K562 (cell line): Measurements from ENCODE around the gene NAA80. TPM values are rescaled to one million over a fixed set of nuclear protein-coding genes. Genes with fewer than 3 reads are reported as not detected.

Experiments used
- ETS1 ChIP-seq: conservative IDR thresholded peaks from 2 replicates; pipeline ENCODE4 v1.6.1; 2011; ENCODE audit warnings: low read depth, mild to moderate bottlenecking, low read length; ENCODE audit not compliant: control insufficient read depth
- ETV6 ChIP-seq, 3 experiments: fragments of 150-350 bp in 1 of 3; sonication (generic) in 1 of 3; formaldehyde crosslinking in 1 of 3; IDR thresholded peaks; 2 replicates each; pipeline versions ENCODE4 v1.6.1 to v1.8.0; 2014 to 2022; ENCODE audit warnings: borderline replicate concordance in 2 of 3, low read depth in 2 of 3, antibody characterized with exemption in 1 of 3, low read length in 1 of 3, mild to moderate bottlenecking in 1 of 3, missing genetic modification reagents in 1 of 3
- NELFE ChIP-seq: IDR thresholded peaks from 2 replicates; pipeline ENCODE4 v1.6.1; 2011; ENCODE audit warnings: mild to moderate bottlenecking; ENCODE audit not compliant: insufficient read depth, insufficient read length
- PHF20 ChIP-seq: fragments of 450-650 bp; IDR thresholded peaks from 2 replicates; pipeline ENCODE4 v1.6.1; 2018; ENCODE audit not compliant: partially characterized antibody
- XRCC5 ChIP-seq: fragments of 200-400 bp; formaldehyde crosslinking; IDR thresholded peaks from 2 replicates; pipeline ENCODE4 v1.6.1; 2017; ENCODE audit warnings: low read depth, mild to moderate bottlenecking, low read length
- ZBTB40 ChIP-seq, 2 experiments: fragments of 450-650 bp in 1 of 2; sonication (generic) in 1 of 2; formaldehyde crosslinking in 1 of 2; IDR thresholded peaks; 2 replicates each; pipeline versions ENCODE4 v1.7.1 to v1.9.0; 2016 to 2022; ENCODE audit warnings: inconsistent platforms in 1 of 2, mild to moderate bottlenecking in 1 of 2, missing genetic modification reagents in 1 of 2
- ZNF507 ChIP-seq: conservative IDR thresholded peaks from 2 replicates; pipeline ENCODE4 v1.6.1; 2017; ENCODE audit warnings: missing genetic modification characterization, missing compliant biosample characterization
- polyA plus RNA-seq, 8 experiments: library from polyadenylated mRNA; depleted of rRNA in 4 of 8; stranded (reverse) in 5 of 8; unstranded in 3 of 8; fragments of >200 nt; fragmentation: Nextera tagmentation in 2 of 8; fragmentation: Illumina TruSeq in 1 of 8; extraction: Ambion mirVana in 2 of 8; extraction: Trizol in 1 of 8; gene quantifications; 2 replicates each; pipeline versions ENCODE4 v1.2.1 to v1.2.3, GENCODE V29; 2011 to 2014; ENCODE audit warnings: inconsistent platforms in 1 of 8, missing spikeins in 1 of 8
- total RNA-seq, 7 experiments: library from RNA; depleted of rRNA in 6 of 7; stranded (reverse); fragments of >200 nt in 6 of 7; fragmentation: Illumina TruSeq in 2 of 7; extraction: Trizol in 2 of 7; gene quantifications; 2 replicates each; pipeline versions ENCODE4 v1.2.1 to v1.2.3, GENCODE V29; 2011 to 2021; ENCODE audit warnings: low replicate concordance in 1 of 7
- TF ChIP-seq, protein P1 (sequence below): fragments of 250-450 bp; sonication (Bioruptor Pico); IDR thresholded peaks from 2 replicates; pipeline ENCODE4 v1.9.0; 2021; ENCODE audit warnings: mild to moderate bottlenecking

The NAA80 gene
- total and polyA plus RNA-seq, 9 of the 15 experiments (the other 6 are each of a cell fraction or from before 2014, with no cell fraction given) = 0.82 to 24.0 (median 8.6) TPM

DNA sequence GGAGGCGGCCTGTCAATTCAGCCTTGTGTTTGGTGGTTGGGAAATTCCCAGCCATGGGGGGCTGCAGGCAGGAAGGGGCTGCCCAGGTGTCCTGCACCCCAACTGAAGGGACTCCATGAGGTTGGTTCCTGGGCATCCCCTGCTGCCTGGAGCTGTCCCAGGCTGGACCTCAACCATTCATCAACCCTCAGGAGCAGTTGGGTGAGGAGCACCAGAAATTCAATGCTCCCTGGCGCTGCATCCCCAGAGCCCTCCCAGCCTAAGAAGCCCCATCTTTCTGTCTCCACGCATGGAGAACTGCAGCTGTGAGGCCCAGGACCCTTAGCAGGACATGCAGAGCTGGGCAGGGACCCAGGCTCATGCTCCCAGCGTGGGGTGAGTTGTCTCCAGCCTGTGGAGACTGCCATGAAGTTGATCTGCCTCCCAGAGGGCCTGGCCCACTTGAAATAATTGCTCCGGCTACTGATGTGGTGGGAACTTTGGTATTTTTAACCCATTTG is 38.2 kb downstream of the NAA80 start (continued):
- TF ChIP-seq ZBTB40 (IDR thresholded peaks at IDR 0.05) = no peak
- no peak for TF ChIP-seq ZBTB40 (CRISPR knock-in tag; IDR thresholded peaks at IDR 0.05)
- TF ChIP-seq, protein P1, sequence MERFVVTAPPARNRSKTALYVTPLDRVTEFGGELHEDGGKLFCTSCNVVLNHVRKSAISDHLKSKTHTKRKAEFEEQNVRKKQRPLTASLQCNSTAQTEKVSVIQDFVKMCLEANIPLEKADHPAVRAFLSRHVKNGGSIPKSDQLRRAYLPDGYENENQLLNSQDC (CRISPR knock-in tag) = no peak
- TF ChIP-seq ETS1 = no peak
- no peak for TF ChIP-seq NELFE
- no peak for TF ChIP-seq XRCC5
- TF ChIP-seq ETV6 (IDR thresholded peaks at IDR 0.05; ENCODE audit: borderline replicate concordance in 1 of 2, low read depth in 2 of 2, low read length in 1 of 2) = no peak
- TF ChIP-seq ETV6 (CRISPR knock-in tag; IDR thresholded peaks at IDR 0.05; ENCODE audit: borderline replicate concordance) = no peak
- no peak for TF ChIP-seq PHF20
- no peak for TF ChIP-seq ZNF507 (tag)
